Fibroblast of peridontal ligament (primary cell): ENCODE data around the gene OSBP2.
A peak's percentile ranks its signal among the peaks of the same experiment; 100 is the strongest.
"Not testable (repeated sequence)": the region's sequence is repeated elsewhere in the genome, so short reads cannot be mapped to it uniquely, and the experiment has no call there.

Experiments used
- DNase-seq: peaks from one replicate; pipeline ENCODE4 v3.0.0-alpha.2; 2010; ENCODE audit errors: extremely low read depth

The OSBP2 gene

GRCh38 chr22:30755759-30756124 lies 61.1 kb downstream of the OSBP2 start:
- no peak for DNase-seq

- peak; percentile 80 for DNase-seq
These were observed 69.4 kb downstream of the OSBP2 start for GRCh38 chr22:30763815-30764673.

GRCh38 chr22:30767661-30768060 lies 73.0 kb downstream of the OSBP2 start:
- no peak for DNase-seq

DNA sequence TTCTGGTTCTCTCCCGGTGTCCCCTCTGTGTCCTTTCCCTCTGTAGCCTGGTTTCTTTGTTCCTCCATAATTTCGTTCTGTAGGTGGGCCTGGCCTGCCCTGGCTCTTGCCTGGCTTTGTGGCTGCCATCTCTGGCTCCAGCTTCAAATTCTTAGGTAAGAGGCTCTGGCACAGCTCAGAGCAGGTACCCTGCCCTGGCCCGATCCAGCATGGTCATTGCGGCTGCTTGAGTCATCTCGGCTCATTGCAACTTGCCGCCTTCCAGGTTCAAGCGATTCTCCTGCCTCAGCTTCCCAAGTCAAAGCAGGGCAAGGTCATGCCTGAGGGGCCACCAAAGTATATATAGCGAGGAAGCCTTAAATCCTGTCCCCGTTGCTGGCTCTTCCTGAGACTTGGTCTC lies 76.0 kb downstream of the OSBP2 start:
- no peak for DNase-seq

- DNase-seq, result no peak
These were observed 79.2 kb downstream of the OSBP2 start for GRCh38 chr22:30773919-30774318.

GRCh38 chr22:30774566-30774965 lies 79.9 kb downstream of the OSBP2 start:
- DNase-seq, result no peak

- no peak for DNase-seq
These were observed 81.8 kb downstream of the OSBP2 start for GRCh38 chr22:30776476-30776875.

- DNase-seq, result not testable (repeated sequence)
These were observed 82.5 kb downstream of the OSBP2 start for GRCh38 chr22:30777146-30777545.

DNA sequence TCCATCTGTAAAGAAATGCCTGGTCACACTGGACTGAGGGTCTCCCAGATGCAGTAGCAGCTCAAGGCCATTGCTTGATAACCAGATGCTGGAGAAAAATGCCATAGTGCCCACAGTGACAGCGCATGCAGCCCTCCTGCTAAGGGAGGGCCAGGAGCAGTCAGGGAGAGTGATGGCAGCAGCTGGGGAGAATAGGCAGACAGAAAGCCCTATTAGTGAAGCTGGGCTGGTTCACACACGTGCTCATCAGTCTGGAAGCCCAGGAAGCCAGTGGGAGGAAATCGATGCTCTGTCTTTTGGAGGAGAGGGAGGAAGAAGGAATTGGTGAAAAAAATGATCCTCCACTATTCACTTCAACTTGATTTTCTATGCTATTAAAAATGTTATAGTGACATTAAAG lies 82.9 kb downstream of the OSBP2 start:
- DNase-seq, result no peak

DNA sequence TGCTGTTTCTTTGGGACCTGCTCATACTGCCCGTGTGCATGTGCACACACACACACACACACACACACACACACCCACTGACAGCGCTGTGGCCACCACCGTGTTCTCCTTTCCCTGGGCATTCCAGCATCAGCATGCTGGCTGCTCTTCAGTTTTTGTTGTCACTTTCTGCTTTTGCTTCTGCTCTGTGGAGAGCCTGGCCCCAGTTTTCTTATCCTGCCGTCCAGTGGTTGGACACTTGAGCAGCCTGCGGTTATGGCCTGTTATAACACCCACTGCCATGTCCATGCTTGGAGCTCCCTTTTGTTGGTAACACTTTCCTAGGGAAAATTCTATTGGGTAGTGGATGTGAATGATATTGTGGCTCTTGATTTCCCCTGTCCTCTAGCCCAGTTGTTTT lies 83.6 kb downstream of the OSBP2 start:
- DNase-seq, result no peak

- DNase-seq, result no peak
These were observed 85.4 kb downstream of the OSBP2 start for GRCh38 chr22:30780026-30780425.

DNA sequence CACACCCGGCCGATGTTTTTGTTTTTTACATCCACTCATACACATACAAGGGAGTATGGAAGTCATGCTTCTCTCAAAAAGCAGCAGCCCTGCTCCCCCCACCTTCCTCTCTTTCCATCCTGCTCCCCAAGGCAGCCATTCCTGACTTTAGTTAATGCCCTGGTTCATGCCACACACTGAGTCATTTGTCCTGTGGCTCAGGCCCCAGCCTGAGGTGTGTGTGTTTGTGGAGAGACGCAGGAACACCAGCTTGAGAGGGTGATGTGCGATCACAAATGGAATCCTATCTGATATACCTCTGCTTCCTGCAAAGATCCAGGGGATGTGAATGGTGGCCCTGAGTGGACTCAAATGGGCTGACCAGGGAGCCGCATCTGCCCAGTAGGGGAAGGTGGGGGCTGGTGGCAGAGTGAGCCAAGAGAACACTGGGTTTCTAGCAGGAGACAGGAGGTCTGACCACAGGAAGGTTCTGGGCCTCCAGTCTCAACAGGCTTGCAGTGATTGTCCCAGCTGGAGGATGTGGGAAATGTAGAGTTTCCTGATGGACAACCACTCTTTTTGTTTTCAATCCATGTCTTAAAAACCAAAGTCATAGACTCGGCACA lies 86.7 kb downstream of the OSBP2 start:
- DNase-seq, result no peak

- no peak for DNase-seq
These were observed 87.9 kb downstream of the OSBP2 start for GRCh38 chr22:30782613-30783012.

- no peak for DNase-seq
These were observed 88.3 kb downstream of the OSBP2 start for GRCh38 chr22:30783021-30783420.

- DNase-seq, result no peak
These were observed 90.9 kb downstream of the OSBP2 start for GRCh38 chr22:30785527-30785926.

DNA sequence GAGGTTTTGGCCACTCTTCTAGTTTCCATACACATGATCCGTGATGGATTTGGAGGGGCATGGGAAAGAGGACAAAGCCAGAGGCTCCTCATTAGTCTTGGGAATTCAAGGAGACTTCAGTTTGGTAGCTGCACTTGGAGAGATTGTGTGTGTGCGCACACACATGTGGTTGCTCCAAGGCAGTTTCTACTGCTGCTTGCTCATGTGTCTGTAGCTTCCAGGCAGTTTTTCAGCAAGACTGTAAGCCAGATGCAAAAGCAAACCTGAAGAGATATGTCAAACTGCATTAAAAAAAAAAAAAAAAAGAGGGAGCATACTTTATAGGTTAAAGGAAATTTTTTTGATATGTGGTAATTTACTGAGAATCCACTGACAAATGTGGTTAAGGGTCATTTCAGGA lies 95.7 kb downstream of the OSBP2 start:
- DNase-seq, result peak; percentile 46

GRCh38 chr22:30792456-30792855 lies 97.8 kb downstream of the OSBP2 start:
- no peak for DNase-seq

- no peak for DNase-seq
These were observed 100.4 kb downstream of the OSBP2 start for GRCh38 chr22:30795118-30795517.

- DNase-seq, result no peak
These were observed 107.0 kb downstream of the OSBP2 start for GRCh38 chr22:30801695-30802094.

DNA sequence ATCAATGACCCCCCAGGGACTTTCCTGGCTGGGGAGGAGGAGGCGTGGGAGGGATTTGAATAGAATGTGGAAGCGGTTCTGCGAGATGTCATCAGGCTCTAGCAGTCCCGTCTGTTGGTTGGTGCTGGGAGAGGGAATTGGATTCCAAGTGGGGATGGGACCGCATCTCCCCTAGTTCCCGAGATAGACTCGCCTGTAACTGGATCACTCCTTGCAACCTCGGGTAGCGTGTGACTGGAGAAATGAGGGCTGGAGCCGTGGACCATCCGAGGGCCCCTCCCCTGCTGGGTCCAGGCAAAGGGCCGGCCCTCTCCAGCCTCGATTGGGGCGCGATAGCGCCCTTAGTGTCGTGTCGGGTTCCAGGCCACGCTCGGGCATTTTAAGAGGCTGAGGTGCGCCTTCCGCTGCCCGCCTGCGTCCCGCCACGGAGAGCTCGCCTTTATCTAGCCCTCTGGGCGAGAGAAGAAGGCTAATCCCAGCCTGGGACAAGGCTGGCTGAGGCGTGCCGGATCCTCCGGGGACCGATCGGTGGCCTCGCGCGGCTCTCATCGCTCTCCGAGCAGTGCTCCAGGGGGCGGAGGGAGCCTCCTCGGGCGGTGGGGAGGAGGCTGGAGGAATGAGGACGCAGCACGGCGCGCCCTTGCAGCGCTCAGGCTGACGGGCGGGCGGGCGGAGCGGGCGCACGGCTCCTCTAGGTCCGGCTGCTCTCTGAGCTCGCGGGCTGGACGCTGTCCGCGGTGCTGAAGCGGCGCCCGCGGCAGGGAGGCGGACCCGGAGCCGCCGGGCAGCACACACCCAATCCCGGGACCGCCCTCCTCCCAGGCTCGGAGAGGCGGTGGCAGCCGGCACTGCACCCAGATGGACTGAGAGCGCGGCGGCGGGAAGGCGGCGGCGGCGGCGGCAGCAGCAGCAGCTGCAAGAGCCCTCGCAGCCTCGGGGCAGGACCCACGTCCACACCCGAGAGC lies 107.8 kb downstream of the OSBP2 start:
- DNase-seq, result peak; percentile 85

- DNase-seq, result no peak
These were observed 109.0 kb downstream of the OSBP2 start for GRCh38 chr22:30803679-30804078.

DNA sequence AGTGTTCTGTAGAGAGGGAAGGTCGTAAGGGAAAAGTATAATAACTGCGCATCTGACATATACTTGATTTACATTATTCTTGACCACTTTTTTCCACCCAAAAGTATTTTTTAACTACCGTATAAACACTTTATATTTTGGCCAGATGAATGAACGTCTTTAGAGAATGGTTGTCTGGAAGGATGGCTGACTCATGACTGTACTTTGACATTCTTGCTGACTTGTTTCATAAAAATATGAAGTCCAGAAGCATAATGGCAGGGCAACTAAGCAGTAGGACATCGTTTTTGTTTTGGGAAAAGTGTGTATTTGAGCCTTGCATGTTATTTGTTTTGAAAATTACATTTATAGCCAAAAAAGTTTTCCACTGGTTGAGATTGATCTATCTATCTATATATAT lies 110.0 kb downstream of the OSBP2 start:
- no peak for DNase-seq
